Activated CD4-positive, alpha-beta T cell treated with anti-CD3 and anti-CD28 coated beads, Interleukin-2, Interleukin-4, amounts not matched to agents 100 ng/mL and 50 ng/mL, durations not matched to agents 16 hours and 8 hours (primary cell): ENCODE results near the gene TSPAN8.
"Not testable (repeated sequence)": the region's sequence is repeated elsewhere in the genome, so short reads cannot be mapped to it uniquely, and the experiment has no call there.

Experiments used
- DNase-seq: peaks from one replicate; pipeline ENCODE4 v3.0.0-alpha.2; 2020; ENCODE audit warnings: low spot score

The TSPAN8 gene

GRCh38 chr12:71164166-71164565 is 6.4 kb upstream of the TSPAN8 start:
- no peak for DNase-seq

GRCh38 chr12:71162832-71163763 is 5.3 kb upstream of the TSPAN8 start:
- DNase-seq: no peak

DNA sequence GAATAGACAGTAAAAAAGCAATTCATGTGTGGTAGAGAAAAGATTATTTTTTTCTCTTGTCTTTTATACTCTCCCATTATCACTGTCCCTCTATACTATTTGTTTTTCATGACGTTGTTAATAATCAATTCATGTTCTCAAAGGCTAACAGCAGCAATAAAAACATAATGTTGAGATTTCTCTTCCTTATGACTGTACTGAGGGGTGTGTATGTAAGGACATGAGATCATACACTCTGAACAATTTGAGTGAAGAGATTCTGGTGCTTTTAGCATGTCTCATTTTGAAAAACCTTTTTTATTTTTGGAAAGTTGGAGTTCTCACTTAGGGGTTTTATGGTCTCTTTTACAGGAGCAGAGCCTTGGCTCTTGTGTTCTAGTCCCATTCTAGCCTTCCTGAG is 3.8 kb upstream of the TSPAN8 start:
- no peak for DNase-seq

- DNase-seq: peak; percentile 3
Observed at GRCh38 chr12:71160585-71160984, 2.8 kb upstream of the TSPAN8 start.

- DNase-seq: no peak
Observed at GRCh38 chr12:71159878-71160277, 2.1 kb upstream of the TSPAN8 start.

GRCh38 chr12:71159264-71159663 is 1.5 kb upstream of the TSPAN8 start:
- DNase-seq: no peak

DNA sequence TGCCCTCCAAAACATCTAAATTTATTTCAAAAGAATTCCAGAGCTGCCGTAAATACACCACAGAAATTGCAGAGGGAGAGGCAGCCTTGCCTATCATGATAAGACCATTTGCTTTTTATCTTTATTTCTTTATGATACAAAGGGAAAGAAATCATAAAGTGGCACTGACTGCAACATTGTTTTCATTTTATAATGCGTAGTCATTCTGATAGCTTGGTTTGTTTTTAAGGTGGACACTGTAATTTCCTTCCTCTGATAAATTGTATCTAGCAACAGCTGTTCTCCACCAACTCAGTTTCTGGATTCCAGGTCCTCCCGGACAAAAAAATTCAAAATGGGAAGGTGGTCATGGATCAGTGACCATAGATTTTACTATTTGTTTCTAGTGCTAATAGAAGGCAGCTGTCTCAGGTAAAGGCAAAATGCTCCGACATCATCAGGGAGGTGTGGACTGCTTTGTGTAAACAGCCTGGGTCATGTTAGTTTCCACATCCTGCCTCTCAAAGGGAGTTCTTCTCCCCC is 623 bp upstream of the TSPAN8 start:
- DNase-seq: no peak

DNA sequence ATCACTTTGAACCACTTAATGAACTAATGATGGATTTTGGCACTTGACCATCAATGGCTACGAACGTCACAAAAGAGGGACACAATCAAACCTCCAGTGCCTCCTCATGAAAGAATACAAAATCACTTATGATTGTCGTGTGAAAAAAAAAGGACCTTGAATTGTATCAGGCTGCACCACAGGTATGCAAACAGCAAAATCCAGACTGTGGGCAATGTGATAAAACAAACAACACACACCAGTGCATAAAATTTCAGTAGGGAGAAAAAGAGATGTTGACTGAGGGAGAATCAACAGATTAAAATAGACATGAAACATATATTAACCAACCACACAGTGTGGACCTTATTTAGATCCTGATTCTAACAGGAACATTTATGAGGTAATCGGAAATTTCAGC is 2.6 kb downstream of the TSPAN8 start:
- no peak for DNase-seq

DNA sequence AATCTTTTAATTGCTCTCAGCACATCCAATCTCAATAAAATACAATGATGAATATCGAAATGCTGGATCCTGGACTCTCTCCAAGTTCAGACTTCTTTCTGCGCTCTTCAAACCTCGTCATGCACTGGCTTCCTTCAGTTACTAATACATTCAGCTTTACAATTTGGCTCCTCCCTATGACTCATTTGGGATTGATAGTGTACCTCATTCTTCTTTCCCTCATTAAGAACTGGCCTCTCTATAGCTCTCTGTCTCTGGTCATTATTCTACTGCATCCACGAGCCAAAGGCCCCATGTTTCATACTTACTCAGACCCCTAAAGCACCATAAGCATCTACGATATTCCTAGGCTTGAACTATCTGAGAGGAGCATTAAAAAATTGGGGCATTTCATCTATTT is 4.9 kb downstream of the TSPAN8 start:
- no peak for DNase-seq

GRCh38 chr12:71150041-71150440 is 7.8 kb downstream of the TSPAN8 start:
- not testable (repeated sequence) for DNase-seq

DNA sequence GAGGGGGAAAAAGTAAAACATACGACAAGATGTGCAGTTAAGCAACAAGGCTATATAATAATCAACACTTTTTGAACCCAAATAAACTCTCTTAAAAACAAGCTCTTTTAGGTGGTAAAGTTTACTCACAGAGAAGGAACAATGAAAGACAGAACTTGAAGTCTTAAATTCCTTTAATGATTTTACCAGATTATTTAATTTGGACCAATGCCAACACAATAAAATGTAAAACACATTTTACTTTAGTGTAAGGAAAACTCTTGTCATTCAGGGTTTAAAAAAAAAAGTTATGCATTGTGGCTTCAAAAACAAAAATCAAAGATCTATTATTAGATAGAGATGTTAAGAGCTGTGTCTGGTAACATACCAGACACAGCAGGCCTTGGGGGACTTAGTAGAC is 13.1 kb downstream of the TSPAN8 start:
- DNase-seq: no peak

DNA sequence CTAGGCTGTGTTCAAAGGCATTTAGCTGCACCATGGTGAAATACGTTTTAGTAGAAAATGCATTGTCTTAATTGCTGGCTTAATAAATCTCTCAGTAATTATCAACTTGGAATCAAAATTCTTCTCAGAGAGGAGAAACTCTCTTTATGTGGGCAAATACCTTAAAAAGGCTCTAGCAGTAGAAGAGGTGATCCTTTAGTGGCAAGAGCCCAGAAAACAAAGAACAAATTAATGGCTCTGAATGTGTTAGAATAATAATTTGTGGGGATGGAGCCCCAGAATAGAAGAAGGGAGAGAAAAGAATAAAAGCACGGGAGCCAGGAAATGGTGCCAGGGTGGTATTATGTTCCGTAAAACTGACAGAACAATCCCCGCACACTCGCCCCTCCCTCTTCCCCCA is 14.8 kb downstream of the TSPAN8 start:
- no peak for DNase-seq

DNA sequence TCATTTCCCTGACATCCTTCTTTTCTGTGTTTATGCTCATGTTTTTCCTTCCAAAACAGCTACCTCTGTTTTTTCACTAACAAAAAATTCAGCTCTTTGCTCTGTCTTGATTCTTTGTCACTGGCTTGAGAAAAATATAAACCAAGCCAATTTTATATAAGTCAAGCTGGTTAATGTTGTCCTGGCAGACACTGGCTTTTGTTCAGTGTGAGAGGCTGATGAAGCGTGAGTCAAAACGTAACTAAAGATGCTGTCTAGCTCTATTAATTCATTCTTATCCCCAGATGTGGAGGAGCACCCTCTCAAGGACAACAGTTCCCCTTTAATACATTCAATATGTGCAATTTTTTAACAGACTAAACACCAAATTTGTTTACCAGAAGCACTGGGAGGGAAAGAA is 15.8 kb downstream of the TSPAN8 start:
- no peak for DNase-seq

- DNase-seq: no peak
Observed at GRCh38 chr12:71141378-71141926, 16.3 kb downstream of the TSPAN8 start.

- no peak for DNase-seq
Observed at GRCh38 chr12:71139153-71139735, 18.6 kb downstream of the TSPAN8 start.

DNA sequence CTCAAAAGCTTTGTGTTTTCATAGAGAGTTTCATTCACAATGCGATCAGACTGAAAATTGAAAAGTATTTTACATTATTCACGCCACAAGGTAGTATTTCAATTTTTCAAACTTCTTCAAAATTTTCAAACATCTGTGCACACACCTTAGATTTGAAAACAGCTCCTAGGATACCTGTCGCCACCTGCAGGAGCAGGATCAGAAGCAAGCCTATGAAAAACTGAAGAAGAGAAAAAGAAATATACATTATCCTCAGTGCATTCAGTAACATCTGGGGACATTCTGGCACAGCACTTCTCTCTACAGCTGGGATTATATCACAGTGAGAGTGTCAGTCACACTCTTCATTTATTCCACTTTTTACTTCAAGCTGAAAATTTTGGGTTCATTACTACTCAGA is 19.8 kb downstream of the TSPAN8 start:
- DNase-seq: no peak

DNA sequence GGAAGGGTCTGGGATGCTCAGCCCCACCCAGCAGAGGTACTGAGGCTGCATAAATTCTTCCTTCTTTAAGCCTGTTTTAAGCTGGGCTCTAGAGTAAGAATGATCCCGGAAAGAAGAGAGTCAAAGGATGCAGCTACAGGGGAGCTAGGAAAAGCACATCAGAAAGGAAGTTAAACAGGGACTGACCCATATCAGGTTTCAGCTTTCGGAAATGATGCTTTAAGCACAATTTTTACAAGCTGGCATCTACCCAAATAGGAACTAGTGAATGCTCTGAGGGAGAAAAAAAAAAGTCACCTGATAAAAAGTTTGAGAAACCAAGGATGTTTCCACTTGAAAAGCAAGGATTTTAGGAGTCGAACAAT is 22.0 kb downstream of the TSPAN8 start:
- DNase-seq: no peak

GRCh38 chr12:71135077-71135811 is 22.6 kb downstream of the TSPAN8 start:
- DNase-seq: no peak

- no peak for DNase-seq
Observed at GRCh38 chr12:71134405-71134804, 23.4 kb downstream of the TSPAN8 start.

GRCh38 chr12:71130521-71131069 is 27.2 kb downstream of the TSPAN8 start:
- DNase-seq: no peak

DNA sequence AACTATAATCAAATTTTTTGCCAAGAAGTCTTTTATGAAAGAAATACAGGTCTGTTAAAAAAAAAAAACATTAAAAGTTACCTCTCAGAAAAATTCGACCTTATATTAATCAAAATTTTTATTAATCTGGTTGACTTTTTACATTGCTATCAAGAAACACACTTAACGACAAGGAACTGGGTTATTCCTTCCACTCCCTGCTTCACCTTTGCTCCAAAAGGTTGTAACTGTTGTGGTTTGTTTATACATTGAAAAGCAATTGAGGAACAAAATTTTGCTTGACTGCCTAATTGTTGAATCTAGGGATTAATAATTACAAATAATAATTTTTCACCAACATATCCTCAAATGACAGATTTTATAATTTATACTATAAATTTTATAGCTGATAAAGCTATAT is 28.4 kb downstream of the TSPAN8 start:
- no peak for DNase-seq

DNA sequence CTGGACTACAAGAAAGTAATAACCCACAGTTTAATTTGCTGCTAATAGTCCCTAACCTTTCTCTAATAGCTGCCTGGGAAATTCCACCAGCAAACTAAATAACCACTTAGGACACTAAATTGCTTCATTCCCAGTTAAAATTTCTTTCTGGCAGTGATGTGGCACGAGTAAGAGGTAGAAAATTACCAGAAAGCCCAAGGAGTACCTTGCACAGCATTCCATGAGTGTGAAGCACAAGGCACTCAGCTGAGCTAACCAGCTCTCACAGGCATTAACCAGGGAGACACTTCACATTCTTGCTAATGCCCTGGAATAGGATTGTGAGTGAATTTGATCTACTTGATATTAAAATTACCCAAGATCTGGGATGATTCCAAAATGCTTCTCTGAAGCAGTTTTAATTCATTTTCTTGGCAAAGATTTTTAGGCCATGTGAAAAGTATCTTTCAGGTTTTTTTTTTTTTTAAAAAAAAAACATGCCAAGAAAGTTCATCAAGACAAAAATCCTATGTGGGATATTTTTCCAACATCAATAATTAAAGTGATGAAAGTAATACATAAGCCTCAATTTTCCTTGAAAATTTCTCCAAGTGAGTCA is 29.5 kb downstream of the TSPAN8 start:
- no peak for DNase-seq
